Astrocyte of the spinal cord (primary cell): Measurements from ENCODE around the gene CDH6.
A peak's percentile ranks its signal among the peaks of the same experiment; 100 is the strongest.

Source experiments
- DNase-seq: peaks from one replicate; pipeline ENCODE4 v3.0.0; 2011; ENCODE audit warnings: low read depth, low spot score
- H3K4me3 ChIP-seq: 2 replicates; pipeline ENCODE4 v1.5.1; 2011; ENCODE audit warnings: low read depth, mild to moderate bottlenecking, low read length, moderate library complexity
- in situ Hi-C: cut with HindIII; loops from 2 replicates; pipeline ENCODE4 v1.10.0; 2017; ENCODE audit warnings: low sequenced_read_pairs
- TF ChIP-seq, protein P1 (sequence below): IDR thresholded peaks from 2 replicates; pipeline ENCODE4 v1.5.1; 2012; ENCODE audit warnings: low read depth, mild to moderate bottlenecking, low read length, inconsistent platforms

The CDH6 gene

DNA sequence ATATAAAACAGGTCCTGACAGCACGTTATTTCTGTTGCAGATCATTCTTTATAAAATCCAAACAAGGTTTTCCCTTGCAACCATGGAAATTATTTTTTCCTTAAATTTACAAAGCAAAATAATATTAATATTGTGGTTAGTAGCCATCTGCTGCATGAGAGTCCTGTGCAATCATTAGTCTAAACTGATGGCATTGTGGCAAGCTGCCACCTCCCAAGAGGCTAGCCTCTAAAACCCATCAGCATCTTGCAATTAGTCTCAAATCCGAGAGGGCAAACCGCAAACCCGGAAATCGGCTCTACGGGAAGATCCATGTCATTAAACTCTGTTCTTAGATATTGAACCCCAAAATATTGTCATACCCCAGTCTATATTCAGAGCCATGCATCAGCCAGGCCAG lies 11.3 kb upstream of the CDH6 start:
- in situ Hi-C loops, result no loop called here
- no peak overlapping the region for H3K4me3 ChIP-seq
- TF ChIP-seq, protein P1, sequence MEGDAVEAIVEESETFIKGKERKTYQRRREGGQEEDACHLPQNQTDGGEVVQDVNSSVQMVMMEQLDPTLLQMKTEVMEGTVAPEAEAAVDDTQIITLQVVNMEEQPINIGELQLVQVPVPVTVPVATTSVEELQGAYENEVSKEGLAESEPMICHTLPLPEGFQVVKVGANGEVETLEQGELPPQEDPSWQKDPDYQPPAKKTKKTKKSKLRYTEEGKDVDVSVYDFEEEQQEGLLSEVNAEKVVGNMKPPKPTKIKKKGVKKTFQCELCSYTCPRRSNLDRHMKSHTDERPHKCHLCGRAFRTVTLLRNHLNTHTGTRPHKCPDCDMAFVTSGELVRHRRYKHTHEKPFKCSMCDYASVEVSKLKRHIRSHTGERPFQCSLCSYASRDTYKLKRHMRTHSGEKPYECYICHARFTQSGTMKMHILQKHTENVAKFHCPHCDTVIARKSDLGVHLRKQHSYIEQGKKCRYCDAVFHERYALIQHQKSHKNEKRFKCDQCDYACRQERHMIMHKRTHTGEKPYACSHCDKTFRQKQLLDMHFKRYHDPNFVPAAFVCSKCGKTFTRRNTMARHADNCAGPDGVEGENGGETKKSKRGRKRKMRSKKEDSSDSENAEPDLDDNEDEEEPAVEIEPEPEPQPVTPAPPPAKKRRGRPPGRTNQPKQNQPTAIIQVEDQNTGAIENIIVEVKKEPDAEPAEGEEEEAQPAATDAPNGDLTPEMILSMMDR, result no peak
- DNase-seq, result no peak

GRCh38 chr5:31185951-31186350 lies 7.5 kb upstream of the CDH6 start:
- no peak for DNase-seq
- H3K4me3 ChIP-seq, result no peak overlapping the region
- in situ Hi-C loops, result no loop called here
- TF ChIP-seq, protein P1, result no peak

GRCh38 chr5:31186672-31187267 lies 6.7 kb upstream of the CDH6 start:
- in situ Hi-C loops, result no loop called here
- DNase-seq, result peak; percentile 63

DNA sequence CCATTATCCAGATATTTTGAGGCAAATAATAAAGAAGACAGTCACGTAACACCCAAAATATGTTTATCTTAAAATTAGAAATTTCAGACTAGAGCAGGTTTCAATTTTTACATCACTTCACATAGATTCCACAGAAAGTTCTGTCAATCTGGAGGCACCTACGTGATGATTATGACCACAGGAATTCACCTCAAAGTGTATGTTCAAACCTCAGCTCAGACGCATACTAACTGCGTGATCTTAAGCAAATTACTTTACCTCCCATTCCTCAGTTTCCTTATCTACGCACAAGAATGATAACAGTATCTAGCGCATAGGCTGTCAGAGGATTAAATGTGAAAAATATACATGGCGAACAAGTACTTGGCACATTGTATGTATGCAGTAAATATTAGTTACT lies 5.9 kb upstream of the CDH6 start:
- no peak for DNase-seq
- no peak overlapping the region for H3K4me3 ChIP-seq
- TF ChIP-seq, protein P1, result no peak
- in situ Hi-C loops, result no loop called here

More at GRCh38 chr5:31186672-31187267, 6.7 kb upstream of the CDH6 start:
- H3K4me3 ChIP-seq, result no peak overlapping the region
- TF ChIP-seq, protein P1, result peak; percentile 76

GRCh38 chr5:31192442-31192841 lies 1.0 kb upstream of the CDH6 start:
- TF ChIP-seq, protein P1, result no peak
- no peak for DNase-seq
- in situ Hi-C loops, result no loop called here
- no peak overlapping the region for H3K4me3 ChIP-seq

- peak overlapping the region; percentile 89 for H3K4me3 ChIP-seq
- TF ChIP-seq, protein P1, result no peak
- DNase-seq, result peak; percentile 13
- in situ Hi-C loops, result no loop called here
These were observed 370 bp upstream of the CDH6 start for GRCh38 chr5:31193116-31193515.
